Astrocyte of the hippocampus (primary cell): ENCODE data around the gene RAB35.
"Not testable (repeated sequence)": the region's sequence is repeated elsewhere in the genome, so short reads cannot be mapped to it uniquely, and the experiment has no call there.

Experiments used
- DNase-seq: peaks from one replicate; pipeline ENCODE4 v3.0.0; 2011; ENCODE audit warnings: low read depth, low spot score

The RAB35 gene

DNA sequence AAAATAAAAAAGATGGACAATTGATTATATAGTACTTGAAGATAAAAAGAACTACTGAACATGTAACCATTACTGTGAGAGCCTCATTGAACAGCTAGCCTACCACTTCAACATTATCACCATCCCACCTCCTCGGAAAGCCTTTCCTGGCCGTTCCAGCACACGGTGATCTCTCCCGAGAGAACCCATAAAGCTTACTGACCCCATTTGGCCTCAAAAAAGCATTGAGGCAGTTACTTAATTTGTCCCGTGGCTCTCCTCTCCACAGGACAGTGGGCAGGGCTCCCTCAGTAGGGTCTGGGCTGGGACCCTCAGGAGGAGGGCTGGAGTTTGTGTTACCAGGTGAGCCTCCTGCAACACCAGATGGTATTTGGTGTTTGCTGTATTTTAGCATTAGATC, 55.8 kb downstream of the RAB35 start:
- DNase-seq: no peak

GRCh38 chr12:120060196-120060595, 56.4 kb downstream of the RAB35 start:
- DNase-seq: no peak

DNA sequence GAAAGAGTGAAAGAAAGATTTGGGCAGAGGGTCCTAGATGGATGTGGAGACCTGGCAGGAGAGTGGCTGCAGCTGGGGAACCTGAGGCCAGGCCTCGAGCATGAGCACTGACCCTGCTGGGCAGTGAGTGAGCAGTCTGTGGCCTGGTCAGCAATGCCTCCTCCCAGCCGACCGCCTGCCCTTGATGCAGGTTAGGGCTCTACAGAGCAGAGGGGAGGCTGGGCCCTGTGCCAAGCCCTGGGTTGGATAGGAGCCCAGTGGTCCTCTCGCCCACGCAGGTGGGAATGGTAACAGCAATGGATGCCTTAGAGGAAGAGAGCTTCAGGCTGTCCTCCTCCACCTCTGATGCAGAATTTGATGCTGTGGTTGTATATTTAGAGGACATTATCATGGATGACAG, 59.8 kb downstream of the RAB35 start:
- DNase-seq: no peak

DNA sequence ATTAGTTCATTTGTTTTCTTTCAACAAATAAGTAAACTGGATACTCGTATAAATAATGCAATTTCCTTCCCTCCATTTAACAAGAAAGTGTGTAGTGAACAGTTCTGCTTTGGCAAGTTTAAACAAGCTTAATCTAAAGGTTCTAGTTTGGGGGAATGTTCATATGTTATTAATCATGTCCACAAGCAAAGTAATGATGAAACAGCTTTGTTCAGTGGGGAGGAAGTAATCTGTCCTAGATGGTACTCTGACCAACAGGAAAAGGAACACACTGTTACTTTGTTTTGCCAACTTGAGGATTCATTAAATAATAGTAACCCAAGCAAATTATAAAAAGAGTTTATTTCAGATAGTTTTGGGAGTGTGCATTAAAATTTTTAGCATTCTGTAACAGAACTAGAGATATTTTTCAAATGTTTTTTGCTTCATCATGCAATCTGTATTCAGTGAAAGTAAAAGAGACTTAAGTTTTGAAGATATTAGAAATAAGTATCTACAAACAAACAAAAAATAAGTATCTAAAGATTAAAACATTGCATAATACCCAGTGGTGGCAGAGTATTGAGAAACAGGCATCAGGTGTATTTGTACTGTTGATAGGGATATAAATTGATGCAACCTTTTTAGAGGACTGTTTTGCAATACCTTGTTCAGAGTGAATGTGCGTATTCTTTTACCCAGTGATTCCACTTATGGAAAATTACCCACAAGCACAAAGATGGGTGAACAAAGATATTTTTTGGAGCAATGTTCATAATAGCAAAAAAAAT, 61.1 kb downstream of the RAB35 start:
- no peak for DNase-seq

DNA sequence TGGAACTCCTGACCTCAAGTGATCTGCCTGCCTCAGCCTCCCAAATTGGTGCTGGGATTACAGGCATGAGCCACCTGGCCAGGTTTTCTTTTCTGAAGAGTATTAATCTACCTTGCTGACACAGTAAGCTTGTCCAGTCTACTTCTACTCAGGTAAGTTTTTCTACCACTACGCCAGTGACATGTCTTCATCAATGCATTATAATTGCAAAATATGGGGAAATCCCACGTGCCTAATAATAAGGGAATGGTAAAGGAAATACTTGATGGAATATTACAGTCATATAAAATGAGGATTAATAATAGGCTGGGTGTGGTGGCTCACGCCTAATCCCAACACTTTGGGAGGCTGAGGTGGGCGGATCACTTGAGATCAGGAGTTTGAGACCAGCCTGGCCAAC, 62.3 kb downstream of the RAB35 start:
- DNase-seq: no peak

DNA sequence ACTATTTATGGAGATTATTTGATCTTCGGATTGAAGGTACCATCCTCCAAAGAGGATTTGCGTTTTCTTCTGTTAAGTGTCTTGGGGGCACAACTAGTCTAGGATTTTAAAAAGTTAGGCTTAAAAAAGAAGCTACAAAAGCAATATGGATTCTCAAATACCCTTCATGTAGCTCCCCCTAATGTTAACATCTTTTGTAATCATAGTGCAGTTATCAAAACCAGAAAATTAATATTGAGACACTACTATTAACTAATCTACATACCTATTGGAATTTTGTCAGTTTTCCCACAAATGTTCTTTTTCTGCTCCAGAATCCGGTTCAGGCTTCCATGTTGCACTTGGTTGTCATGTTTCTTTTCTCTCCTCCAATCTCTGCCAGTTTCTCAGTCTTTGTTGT, 65.0 kb downstream of the RAB35 start:
- DNase-seq: no peak

GRCh38 chr12:120049426-120049825, 67.1 kb downstream of the RAB35 start:
- no peak for DNase-seq

DNA sequence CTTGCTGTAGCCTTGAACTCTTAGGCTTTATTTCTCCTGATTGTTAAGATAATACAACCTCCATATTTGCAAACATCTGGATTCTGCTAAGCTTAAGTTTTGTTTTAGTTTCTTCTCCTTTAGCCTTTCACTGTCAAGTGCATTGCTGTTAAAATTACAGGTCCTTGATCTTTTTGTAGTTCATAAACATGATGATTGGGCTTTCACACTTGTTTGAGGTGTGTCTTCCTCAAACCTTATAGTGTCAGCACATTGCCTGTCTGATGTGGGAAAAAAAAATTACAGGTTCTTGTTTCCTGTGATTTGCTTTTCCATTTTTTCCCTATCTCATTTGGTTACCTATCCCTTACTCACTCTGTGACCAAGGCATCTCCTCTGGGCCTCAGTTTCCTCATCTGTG, 68.3 kb downstream of the RAB35 start:
- no peak for DNase-seq

DNA sequence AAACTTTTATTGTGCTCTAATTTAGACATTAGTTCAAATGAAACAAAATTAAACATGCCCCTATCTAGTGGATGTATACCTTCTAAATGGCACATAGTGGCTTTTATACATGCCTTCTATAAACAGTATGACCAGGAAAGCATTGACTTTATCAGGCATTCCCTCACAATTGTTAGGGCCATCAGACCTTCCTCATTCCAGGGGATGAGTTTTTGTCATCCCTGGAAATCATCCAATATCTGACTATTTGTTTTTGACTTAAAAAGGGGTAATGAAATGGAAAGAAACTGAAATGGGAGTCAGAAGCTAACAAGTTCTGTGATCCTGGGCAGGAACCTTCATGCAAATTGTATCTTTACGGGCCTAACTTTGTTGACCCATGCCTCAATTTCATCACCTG, 69.5 kb downstream of the RAB35 start:
- DNase-seq: no peak

- not testable (repeated sequence) for DNase-seq
Observed at GRCh38 chr12:120045367-120045766, 71.2 kb downstream of the RAB35 start.
